Measurements from ENCODE around the gene SHISAL1. TPM values are rescaled to one million over a fixed set of nuclear protein-coding genes. Genes with fewer than 3 reads are reported as not detected.
A peak's percentile ranks its signal among the peaks of the same experiment; 100 is the strongest.

Gene SHISAL1
- total RNA-seq, 2 experiments from 2014 or later = not detected

- CTCF ChIA-PET = no interaction called here
- ATAC-seq (no peak), DNase-seq (peak; percentile 26)
- Mint-ChIP-seq H3K27ac (no peak overlapping the region), H3K36me3 (no peaks in the 10 kb centered on the region), H3K27me3 (peaks cover 28% of the 10 kb centered on the region), H3K4me1 (peaks cover 9% of the 10 kb centered on the region), H3K9me3 (ENCODE audit: low read depth) (no peaks in the 10 kb centered on the region), H3K4me3 (no peak overlapping the region)
Observed at GRCh38 chr22:44259366-44260215, 53.2 kb downstream of the SHISAL1 start.

- H3K9me3 Mint-ChIP-seq (ENCODE audit: low read depth) = no peaks in the 10 kb centered on the region
- peaks cover 38% of the 10 kb centered on the region for H3K27me3 Mint-ChIP-seq
- no peak overlapping the region for H3K4me3 Mint-ChIP-seq
- H3K4me1 Mint-ChIP-seq = peaks cover 9% of the 10 kb centered on the region
- DNase-seq = peak; percentile 27
- ATAC-seq = no peak
- H3K27ac Mint-ChIP-seq = no peak overlapping the region
- H3K36me3 Mint-ChIP-seq = no peaks in the 10 kb centered on the region
- CTCF ChIA-PET = no interaction called here
Observed at GRCh38 chr22:44256556-44257485, 55.9 kb downstream of the SHISAL1 start.

- CTCF ChIA-PET = no interaction called here
- H3K9me3 Mint-ChIP-seq (ENCODE audit: low read depth) = no peaks in the 10 kb centered on the region
- no peak overlapping the region for H3K27ac Mint-ChIP-seq
Observed at GRCh38 chr22:44256085-44256484, 56.7 kb downstream of the SHISAL1 start.

GRCh38 chr22:44254811-44255210 is 57.9 kb downstream of the SHISAL1 start:
- CTCF ChIA-PET = no interaction called here

More at GRCh38 chr22:44256085-44256484, 56.7 kb downstream of the SHISAL1 start:
- ATAC-seq (no peak), DNase-seq (peak; percentile 26)
- Mint-ChIP-seq H3K36me3 (no peaks in the 10 kb centered on the region), H3K27me3 (peaks cover 39% of the 10 kb centered on the region), H3K4me1 (peaks cover 9% of the 10 kb centered on the region), H3K4me3 (no peak overlapping the region)

GRCh38 chr22:44249376-44250147 is 63.2 kb downstream of the SHISAL1 start:
- no peak for DNase-seq
- Mint-ChIP-seq H3K27me3 (peaks cover 14% of the 10 kb centered on the region), H3K9me3 (ENCODE audit: low read depth) (peaks cover 3% of the 10 kb centered on the region), H3K4me3 (no peak overlapping the region), H3K27ac (no peak overlapping the region), H3K36me3 (no peaks in the 10 kb centered on the region), H3K4me1 (no peaks in the 10 kb centered on the region)
- CTCF ChIA-PET = no interaction called here
- no peak for ATAC-seq

More at GRCh38 chr22:44254811-44255210, 57.9 kb downstream of the SHISAL1 start:
- DNase-seq (peak; percentile 8), ATAC-seq (no peak)
- Mint-ChIP-seq H3K27ac (no peak overlapping the region), H3K36me3 (no peaks in the 10 kb centered on the region), H3K4me3 (no peak overlapping the region), H3K9me3 (ENCODE audit: low read depth) (peaks cover under 1% of the 10 kb centered on the region), H3K4me1 (peaks cover 7% of the 10 kb centered on the region), H3K27me3 (peaks cover 39% of the 10 kb centered on the region)

- Mint-ChIP-seq H3K36me3 (no peaks in the 10 kb centered on the region), H3K27ac (no peak overlapping the region), H3K27me3 (peaks cover 12% of the 10 kb centered on the region), H3K4me3 (no peak overlapping the region), H3K4me1 (no peaks in the 10 kb centered on the region), H3K9me3 (ENCODE audit: low read depth) (peaks cover 3% of the 10 kb centered on the region)
- DNase-seq (no peak), ATAC-seq (no peak)
- CTCF ChIA-PET = no interaction called here
Observed at GRCh38 chr22:44248926-44249325, 63.8 kb downstream of the SHISAL1 start.

- no peak overlapping the region for H3K4me3 Mint-ChIP-seq
- no peak overlapping the region for H3K27ac Mint-ChIP-seq
- no peaks in the 10 kb centered on the region for H3K4me1 Mint-ChIP-seq
- ATAC-seq (no peak), DNase-seq (peak; percentile 26)
- CTCF ChIA-PET = no interaction called here
- no peaks in the 10 kb centered on the region for H3K36me3 Mint-ChIP-seq
- peaks cover 12% of the 10 kb centered on the region for H3K27me3 Mint-ChIP-seq
- H3K9me3 Mint-ChIP-seq (ENCODE audit: low read depth) = peaks cover 3% of the 10 kb centered on the region
Observed at GRCh38 chr22:44247923-44248892, 64.5 kb downstream of the SHISAL1 start.

GRCh38 chr22:44247346-44247745 is 65.4 kb downstream of the SHISAL1 start:
- no peak overlapping the region for H3K27ac Mint-ChIP-seq
- H3K4me1 Mint-ChIP-seq = no peaks in the 10 kb centered on the region
- H3K36me3 Mint-ChIP-seq = no peaks in the 10 kb centered on the region
- H3K9me3 Mint-ChIP-seq (ENCODE audit: low read depth) = peaks cover 3% of the 10 kb centered on the region
- CTCF ChIA-PET = no interaction called here
- ATAC-seq = no peak
- DNase-seq = peak; percentile 28
- no peak overlapping the region for H3K4me3 Mint-ChIP-seq
- H3K27me3 Mint-ChIP-seq = peaks cover 10% of the 10 kb centered on the region

GRCh38 chr22:44246615-44247326 is 66.0 kb downstream of the SHISAL1 start:
- H3K36me3 Mint-ChIP-seq = no peaks in the 10 kb centered on the region
- CTCF ChIA-PET = no interaction called here
- H3K4me3 Mint-ChIP-seq = no peak overlapping the region

GRCh38 chr22:44245867-44246266 is 66.9 kb downstream of the SHISAL1 start:
- peaks cover 14% of the 10 kb centered on the region for H3K27me3 Mint-ChIP-seq
- H3K36me3 Mint-ChIP-seq = no peaks in the 10 kb centered on the region
- DNase-seq (no peak), ATAC-seq (no peak)
- no peak overlapping the region for H3K4me3 Mint-ChIP-seq
- H3K4me1 Mint-ChIP-seq = no peaks in the 10 kb centered on the region
- CTCF ChIA-PET = no interaction called here
- H3K27ac Mint-ChIP-seq = no peak overlapping the region
- H3K9me3 Mint-ChIP-seq (ENCODE audit: low read depth) = peaks cover 3% of the 10 kb centered on the region

More at GRCh38 chr22:44246615-44247326, 66.0 kb downstream of the SHISAL1 start:
- Mint-ChIP-seq H3K27me3 (peaks cover 9% of the 10 kb centered on the region), H3K27ac (no peak overlapping the region), H3K9me3 (ENCODE audit: low read depth) (peaks cover 3% of the 10 kb centered on the region), H3K4me1 (no peaks in the 10 kb centered on the region)
- ATAC-seq = no peak
- DNase-seq = peak; percentile 26

- Mint-ChIP-seq H3K9me3 (ENCODE audit: low read depth) (peaks cover 3% of the 10 kb centered on the region), H3K36me3 (no peaks in the 10 kb centered on the region), H3K4me3 (no peak overlapping the region), H3K27ac (no peak overlapping the region), H3K27me3 (peaks cover 18% of the 10 kb centered on the region), H3K4me1 (no peaks in the 10 kb centered on the region)
- ATAC-seq (no peak), DNase-seq (peak; percentile 36)
- CTCF ChIA-PET = no interaction called here
Observed at GRCh38 chr22:44245438-44245837, 67.3 kb downstream of the SHISAL1 start.

Data from activated CD8-positive, alpha-beta memory T cell treated with anti-CD3 and anti-CD28 coated beads, Interleukin-2, amount 10 ng/mL, durations not matched to agents 7 days and 5 days (primary cell).